H1 (cell line): ENCODE results near the gene ZNF771. TPM values are rescaled to one million over a fixed set of nuclear protein-coding genes. Genes with fewer than 3 reads are reported as not detected.
A peak's percentile ranks its signal among the peaks of the same experiment; 100 is the strongest.

Source experiments
- CHD7 ChIP-seq: fragments of 300-600 bp; sonication (generic); IDR thresholded peaks from 2 replicates; pipeline ENCODE4 v1.7.1; 2012; ENCODE audit warnings: low read length, moderate library complexity, mild to moderate bottlenecking, inconsistent platforms; ENCODE audit not compliant: insufficient replicate concordance
- HDAC2 ChIP-seq, 2 experiments: fragments of 300-600 bp in 1 of 2; sonication (generic) in 1 of 2; IDR thresholded peaks; 2 replicates each; pipeline ENCODE4 v1.6.1; 2011 to 2012; ENCODE audit warnings: low read depth in 2 of 2, low read length in 2 of 2, mild to moderate bottlenecking in 2 of 2, moderate library complexity in 2 of 2, borderline replicate concordance in 1 of 2, inconsistent platforms in 1 of 2
- JUN ChIP-seq: IDR thresholded peaks from 2 replicates; pipeline ENCODE4 v1.6.1; 2011; ENCODE audit warnings: low read depth, mild to moderate bottlenecking, improper control_type of control experiment, low read length
- KDM1A ChIP-seq: fragments of 200-600, 300-600 bp; sonication (generic); IDR thresholded peaks from 2 replicates; pipeline ENCODE4 v1.7.1; 2016; ENCODE audit warnings: mild to moderate bottlenecking, low read length, borderline replicate concordance
- NANOG ChIP-seq: IDR thresholded peaks from 2 replicates; pipeline ENCODE4 v1.6.1; 2011; ENCODE audit warnings: low read length, low read depth, mild to moderate bottlenecking, inconsistent platforms; ENCODE audit not compliant: insufficient read depth, poor library complexity, severe bottlenecking
- PHF8 ChIP-seq: fragments of 200-600 bp; sonication (generic); conservative IDR thresholded peaks from 2 replicates; pipeline ENCODE4 v1.7.1; 2012; ENCODE audit warnings: low read depth, mild to moderate bottlenecking, inconsistent platforms, low read length, moderate library complexity
- POLR2AphosphoS5 ChIP-seq: IDR thresholded peaks from 2 replicates; pipeline ENCODE4 v1.6.1; 2011; ENCODE audit warnings: low read depth, low read length
- RAD21 ChIP-seq, 2 experiments: IDR thresholded peaks in 1 of 2; conservative IDR thresholded peaks in 1 of 2; 2 replicates each; pipeline ENCODE4 v1.6.1; 2011; ENCODE audit warnings: low read depth in 2 of 2, low read length in 2 of 2, improper control_type of control experiment in 1 of 2, inconsistent platforms in 1 of 2, mild to moderate bottlenecking in 1 of 2, moderate library complexity in 1 of 2
- ZNF274 ChIP-seq: IDR thresholded peaks from 2 replicates; pipeline ENCODE4 v1.7.0; 2012; ENCODE audit warnings: low read length, borderline replicate concordance; ENCODE audit errors: extremely low read depth
- polyA plus RNA-seq, 7 experiments: library from polyadenylated mRNA; depleted of rRNA in 3 of 7; stranded (reverse) in 5 of 7; unstranded in 2 of 7; fragments of >200 nt in 5 of 7; fragments of 200-250 nt in 2 of 7; gene quantifications; 1 replicate in 5 of 7; 2 replicates in 1 of 7; 4 replicates in 1 of 7; pipeline versions ENCODE4 v1.2.1 to v1.2.3, GENCODE V29; 2011 to 2013; ENCODE audit warnings: missing spikeins in 2 of 7, mixed read lengths in 2 of 7
- total RNA-seq: library from RNA; stranded (reverse); fragmentation: NEBNext Ultra II Directional; extraction: Animal tissue kit (Norgen Biotek cat#: 25700); gene quantifications from 2 replicates; pipeline ENCODE4 v1.2.1, GENCODE V29; 2021

ZNF771 gene
- total and polyA plus RNA-seq, 2 of the 8 experiments (the other 6 are each of a cell fraction or from before 2014, with no cell fraction given): 10.6 to 15.7 TPM

- TF ChIP-seq CHD7 (no peak), JUN (no peak), PHF8 (peak; percentile 11; the same call in 1 of the 2 replicates), RAD21 (IDR thresholded peaks at IDR 0.05 in 1 of 2, conservative IDR thresholded peaks at IDR 0.05 in 1 of 2; ENCODE audit: low read depth in 2 of 2, low read length in 2 of 2) (peak; percentile 16 to 29; a peak in 2 of 4 replicates), HDAC2 (IDR thresholded peaks at IDR 0.05; ENCODE audit: borderline replicate concordance in 1 of 2, low read depth in 2 of 2, low read length in 2 of 2) (no peak), POLR2AphosphoS5 (no peak), KDM1A (peak; percentile 69), NANOG (no peak), ZNF274 (no peak)
Measured at GRCh38 chr16:30417529-30418349, 10.3 kb downstream of the ZNF771 start (continued).
